CD14-positive monocyte (primary cell): ENCODE data around the gene NTM. TPM values are rescaled to one million over a fixed set of nuclear protein-coding genes. Genes with fewer than 3 reads are reported as not detected.

ENCODE experiments used
- DNase-seq, 3 donors: peaks; one replicate each; pipeline ENCODE4 v3.0.0-alpha.2; 2011 to 2022
- H2AFZ ChIP-seq: 2 replicates; pipeline ENCODE4 v1.6.0; 2012; ENCODE audit warnings: mild to moderate bottlenecking, low read depth, low read length, inconsistent platforms; ENCODE audit not compliant: insufficient read depth, poor library complexity, severe bottlenecking
- H3K27ac ChIP-seq, 2 donors: 1 replicate in 1 of 2; 2 replicates in 1 of 2; pipeline ENCODE4 v1.5.1; 2012 to 2013; ENCODE audit warnings: low read length in 2 of 2, control low read depth in 1 of 2, inconsistent platforms in 1 of 2, low read depth in 1 of 2, mild to moderate bottlenecking in 1 of 2
- H3K27me3 ChIP-seq, 2 donors: one replicate each; pipeline versions ENCODE4 v1.6.0 to v1.6.1; 2011 to 2013; ENCODE audit warnings: low read length in 2 of 2; ENCODE audit not compliant: control insufficient read depth in 2 of 2, insufficient read depth in 2 of 2
- H3K36me3 ChIP-seq, 2 donors: replicated peaks in 1 of 2; 1 replicate in 1 of 2; 2 replicates in 1 of 2; pipeline versions ENCODE4 v1.5.1 to v1.6.1; 2012 to 2013; ENCODE audit warnings: low read length in 2 of 2, control low read depth in 1 of 2, inconsistent platforms in 1 of 2, mild to moderate bottlenecking in 1 of 2; ENCODE audit not compliant: insufficient read depth in 2 of 2, control insufficient read depth in 1 of 2
- H3K4me1 ChIP-seq, 2 donors: 1 replicate in 1 of 2; 2 replicates in 1 of 2; pipeline versions ENCODE4 v1.5.1 to v1.6.1; 2012 to 2013; ENCODE audit warnings: low read length in 2 of 2, control low read depth in 1 of 2, inconsistent platforms in 1 of 2, mild to moderate bottlenecking in 1 of 2, moderate library complexity in 1 of 2; ENCODE audit not compliant: insufficient read depth in 2 of 2, control insufficient read depth in 1 of 2
- H3K4me2 ChIP-seq: replicated peaks from 2 replicates; pipeline ENCODE3; 2012; ENCODE audit warnings: low read length, moderate library complexity, mild to moderate bottlenecking; ENCODE audit not compliant: poor library complexity, severe bottlenecking; ENCODE audit errors: extremely low read depth
- H3K4me3 ChIP-seq, 3 experiments: fragments of 200-600 bp in 1 of 3; sonication (generic) in 1 of 3; replicated peaks in 1 of 3; 1 replicate in 2 of 3; 2 replicates in 1 of 3; pipeline ENCODE4 v1.5.1; 2011 to 2013; ENCODE audit warnings: low read length in 3 of 3, mild to moderate bottlenecking in 3 of 3, control low read depth in 2 of 3, low read depth in 2 of 3, inconsistent platforms in 1 of 3, moderate library complexity in 1 of 3
- H3K79me2 ChIP-seq: 2 replicates; pipeline ENCODE4 v1.6.0; 2012; ENCODE audit warnings: mild to moderate bottlenecking, control low read depth, inconsistent platforms, low read length, moderate library complexity; ENCODE audit not compliant: insufficient read depth
- H3K9ac ChIP-seq: 2 replicates; pipeline ENCODE4 v1.6.0; 2017; ENCODE audit warnings: low read length, mild to moderate bottlenecking; ENCODE audit not compliant: insufficient read depth, poor library complexity, severe bottlenecking
- H3K9me3 ChIP-seq, 2 donors: replicated peaks in 1 of 2; 1 replicate in 1 of 2; 2 replicates in 1 of 2; pipeline versions ENCODE4 v1.5.1 to v1.6.1; 2012 to 2013; ENCODE audit warnings: low read length in 2 of 2, control low read depth in 1 of 2; ENCODE audit not compliant: control insufficient read depth in 1 of 2, insufficient read depth in 1 of 2
- H4K20me1 ChIP-seq: 2 replicates; pipeline ENCODE4 v1.6.0; 2012; ENCODE audit warnings: mild to moderate bottlenecking, low read length, control low read depth, moderate library complexity; ENCODE audit not compliant: insufficient read depth
- H3K27ac Mint-ChIP-seq, 7 donors: one replicate each; pipeline ENCODE4 v1.8.0; 2020; ENCODE audit warnings: mild to moderate bottlenecking in 7 of 7, mixed read lengths in 7 of 7, moderate library complexity in 6 of 7, inconsistent platforms in 2 of 7
- H3K27me3 Mint-ChIP-seq, 3 donors: one replicate each; pipeline ENCODE4 v1.8.0; 2021 to 2022; ENCODE audit warnings: low read depth in 3 of 3, mild to moderate bottlenecking in 3 of 3, mixed read lengths in 3 of 3, moderate library complexity in 3 of 3, inconsistent platforms in 1 of 3
- H3K36me3 Mint-ChIP-seq, 2 donors: one replicate each; pipeline ENCODE4 v1.8.0; 2020; ENCODE audit warnings: mixed read lengths in 2 of 2, inconsistent platforms in 1 of 2, mild to moderate bottlenecking in 1 of 2
- H3K4me1 Mint-ChIP-seq: one replicate; pipeline ENCODE4 v1.8.0; 2020; ENCODE audit warnings: mild to moderate bottlenecking, mixed read lengths
- H3K4me3 Mint-ChIP-seq, 2 donors: one replicate each; pipeline ENCODE4 v1.8.0; 2020; ENCODE audit warnings: mild to moderate bottlenecking in 2 of 2, mixed read lengths in 2 of 2, moderate library complexity in 1 of 2
- H3K9me3 Mint-ChIP-seq, 7 donors: one replicate each; pipeline ENCODE4 v1.8.0; 2020 to 2022; ENCODE audit warnings: mixed read lengths in 7 of 7, mild to moderate bottlenecking in 6 of 7, moderate library complexity in 6 of 7, inconsistent platforms in 2 of 7
- WGBS: methylation state at CpG from one replicate; pipeline ENCODE4 v1.1.5; 2013; ENCODE audit warnings: missing lambda C conversion rate; ENCODE audit not compliant: insufficient coverage; 5-methylcytosine and 5-hydroxymethylcytosine counted together
- intact Hi-C, 2 donors: fragments of 100-400 bp; cut with micrococcal nuclease; formaldehyde crosslinking; loops; one replicate each; pipeline versions ENCODE4 v1.15.0 to v1.15.1; 2023
- polyA plus RNA-seq, 3 donors: library from polyadenylated mRNA; depleted of rRNA in 1 of 3; unstranded in 2 of 3; stranded (reverse) in 1 of 3; fragments of 300-500 nt in 2 of 3; fragments of >200 nt in 1 of 3; fragmentation: Illumina TruSeq in 2 of 3; gene quantifications; 1 replicate in 2 of 3; 2 replicates in 1 of 3; pipeline ENCODE4 v1.2.3, GENCODE V29; 2012 to 2021
- TF ChIP-seq, protein P1 (sequence below): fragments of 200-600 bp; IDR thresholded peaks from one replicate; pipeline ENCODE4 v1.8.0; 2022; ENCODE audit warnings: antibody characterized with exemption, mild to moderate bottlenecking

NTM gene
- polyA plus RNA-seq, 3 donors, result not detected

DNA sequence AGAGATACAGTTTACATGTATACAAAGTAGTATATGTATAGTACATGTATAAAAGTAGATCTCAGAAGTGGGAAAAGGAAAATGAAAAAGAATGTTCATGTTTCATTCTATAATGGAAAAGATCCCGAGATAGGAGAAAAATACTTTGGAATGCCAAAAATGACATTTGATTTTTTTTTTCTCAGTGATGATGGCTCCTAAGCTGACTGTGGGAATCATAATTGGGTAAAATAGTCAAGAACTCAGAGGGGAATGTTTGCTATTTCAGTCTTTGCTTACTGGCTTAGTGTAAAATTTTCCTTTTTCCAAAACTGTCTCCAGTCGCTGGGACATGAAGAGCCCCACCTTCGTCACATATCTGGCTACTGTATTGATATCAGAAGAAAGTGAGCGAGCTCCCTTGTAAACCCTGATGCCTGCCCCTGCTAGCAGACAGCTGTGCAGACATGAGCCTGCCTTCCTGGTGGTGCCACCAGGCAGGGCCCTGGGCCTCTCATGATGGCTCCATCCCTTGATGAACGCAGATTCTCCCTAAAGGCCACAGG, 944.6 kb downstream of the NTM start:
- Histone ChIP-seq H3K9ac (no peak overlapping the region), H3K27me3 (no peaks in the 10 kb centered on the region), H3K9me3 (peaks cover 0 to 6% of the 10 kb centered on the region in 2 donors), H2AFZ (no peak overlapping the region), H3K4me2 (no peak overlapping the region), H3K36me3 (no peaks in the 10 kb centered on the region), H4K20me1 (no peaks in the 10 kb centered on the region), H3K4me3 (no peak overlapping the region), H3K79me2 (no peaks in the 10 kb centered on the region), H3K27ac (no peak overlapping the region), H3K4me1 (no peaks in the 10 kb centered on the region)
- Mint-ChIP-seq H3K4me1 (no peaks in the 10 kb centered on the region), H3K36me3 (no peaks in the 10 kb centered on the region), H3K9me3 (peaks cover 0 to 14% (median 6%) of the 10 kb centered on the region in 7 donors), H3K27me3 (peaks cover 0 to 1% (median 1%) of the 10 kb centered on the region in 3 donors), H3K4me3 (no peak overlapping the region), H3K27ac (no peak overlapping the region)
- TF ChIP-seq, protein P1, sequence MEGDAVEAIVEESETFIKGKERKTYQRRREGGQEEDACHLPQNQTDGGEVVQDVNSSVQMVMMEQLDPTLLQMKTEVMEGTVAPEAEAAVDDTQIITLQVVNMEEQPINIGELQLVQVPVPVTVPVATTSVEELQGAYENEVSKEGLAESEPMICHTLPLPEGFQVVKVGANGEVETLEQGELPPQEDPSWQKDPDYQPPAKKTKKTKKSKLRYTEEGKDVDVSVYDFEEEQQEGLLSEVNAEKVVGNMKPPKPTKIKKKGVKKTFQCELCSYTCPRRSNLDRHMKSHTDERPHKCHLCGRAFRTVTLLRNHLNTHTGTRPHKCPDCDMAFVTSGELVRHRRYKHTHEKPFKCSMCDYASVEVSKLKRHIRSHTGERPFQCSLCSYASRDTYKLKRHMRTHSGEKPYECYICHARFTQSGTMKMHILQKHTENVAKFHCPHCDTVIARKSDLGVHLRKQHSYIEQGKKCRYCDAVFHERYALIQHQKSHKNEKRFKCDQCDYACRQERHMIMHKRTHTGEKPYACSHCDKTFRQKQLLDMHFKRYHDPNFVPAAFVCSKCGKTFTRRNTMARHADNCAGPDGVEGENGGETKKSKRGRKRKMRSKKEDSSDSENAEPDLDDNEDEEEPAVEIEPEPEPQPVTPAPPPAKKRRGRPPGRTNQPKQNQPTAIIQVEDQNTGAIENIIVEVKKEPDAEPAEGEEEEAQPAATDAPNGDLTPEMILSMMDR, result no peak
- intact Hi-C loops, result no loop called here
- DNase-seq, result no peak
- WGBS, result 93% methylated on average over 4 of the region's 5 CpGs

DNA sequence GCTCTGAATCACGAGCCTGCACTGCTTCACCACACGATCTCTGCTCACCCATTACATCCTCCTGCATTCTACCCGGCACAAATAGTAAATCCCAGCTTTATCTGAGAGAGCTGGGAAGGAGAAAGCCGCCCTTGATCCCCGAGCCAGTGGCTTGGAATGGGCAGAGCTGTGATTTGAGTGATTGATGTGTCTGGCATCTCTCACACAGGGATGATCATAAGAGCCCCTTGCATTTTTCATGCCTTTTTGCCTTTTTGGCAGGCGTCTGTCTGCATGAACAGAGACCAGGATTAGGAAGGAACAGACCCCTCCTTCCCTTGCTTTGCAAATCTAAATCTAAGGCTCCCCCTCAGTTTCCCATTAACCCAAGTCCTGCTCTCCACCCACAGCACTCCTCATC, 945.3 kb downstream of the NTM start:
- Mint-ChIP-seq H3K4me1 (no peaks in the 10 kb centered on the region), H3K4me3 (no peak overlapping the region), H3K36me3 (no peaks in the 10 kb centered on the region), H3K9me3 (peaks cover 0 to 16% (median 6%) of the 10 kb centered on the region in 7 donors), H3K27me3 (peaks cover 0 to 1% (median 1%) of the 10 kb centered on the region in 3 donors), H3K27ac (no peak overlapping the region)
- Histone ChIP-seq H3K4me2 (no peak overlapping the region), H3K9me3 (peaks cover 0 to 6% of the 10 kb centered on the region in 2 donors), H3K9ac (no peak overlapping the region), H3K4me1 (no peaks in the 10 kb centered on the region), H3K27me3 (no peaks in the 10 kb centered on the region), H3K79me2 (no peaks in the 10 kb centered on the region), H3K36me3 (no peaks in the 10 kb centered on the region), H4K20me1 (no peaks in the 10 kb centered on the region), H2AFZ (no peak overlapping the region), H3K27ac (no peak overlapping the region), H3K4me3 (no peak overlapping the region)
- intact Hi-C loops, result no loop called here
- DNase-seq, result no peak
- 79% methylated on average over 3 of the region's 6 CpGs for WGBS
- TF ChIP-seq, protein P1, result no peak
